Esophagus squamous epithelium (tissue), 4 donors: ENCODE results near the gene SLC35A2.

Experiments used
- CTCF ChIP-seq, 6 experiments: fragments of 450-650 bp in 4 of 6; fragments of 200-600 bp in 2 of 6; sonication (generic) in 2 of 6; IDR thresholded peaks; one replicate each; pipeline ENCODE4 v1.5.1; 2016 to 2019; ENCODE audit warnings: antibody characterized with exemption in 6 of 6, mild to moderate bottlenecking in 4 of 6, moderate library complexity in 4 of 6
- POLR2A ChIP-seq, 4 donors: fragments of 450-650 bp; IDR thresholded peaks; one replicate each; pipeline ENCODE4 v1.6.1; 2017; ENCODE audit warnings: antibody characterized with exemption in 4 of 4, mild to moderate bottlenecking in 4 of 4, moderate library complexity in 3 of 4

DNA sequence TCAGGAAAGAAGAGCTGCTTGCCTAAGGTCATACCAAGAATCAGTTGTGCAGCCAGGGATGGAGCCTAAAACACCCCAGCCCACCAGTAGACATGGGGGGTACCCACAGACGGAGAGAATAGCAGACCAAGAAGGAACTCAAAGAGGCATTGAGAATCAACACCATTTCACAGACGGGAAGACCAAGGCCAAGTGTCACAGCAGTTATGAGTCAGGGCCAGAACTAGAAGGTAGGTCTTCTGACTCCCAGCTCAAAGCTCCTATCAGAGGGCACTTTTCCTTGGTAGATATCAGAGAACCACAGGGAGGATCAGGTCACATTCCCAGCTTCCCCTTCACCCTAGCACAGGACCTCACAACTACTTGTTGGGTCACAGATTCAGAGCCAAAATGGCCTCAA, 31.4 kb upstream of the SLC35A2 start:
- TF ChIP-seq POLR2A (IDR thresholded peaks at IDR 0.05), result no peak
- no peak for TF ChIP-seq CTCF (IDR thresholded peaks at IDR 0.05)
